HUES6 (cell line): Measurements from ENCODE around the gene LMTK2.

Experiments used
- H3K27ac ChIP-seq: 2 replicates; pipeline ENCODE4 v1.7.0; 2013; ENCODE audit warnings: low read depth, mild to moderate bottlenecking, low read length, inconsistent platforms
- H3K27me3 ChIP-seq: 2 replicates; pipeline ENCODE4 v1.6.1; 2013; ENCODE audit warnings: low read length; ENCODE audit not compliant: control insufficient read depth, insufficient read depth
- H3K36me3 ChIP-seq: 2 replicates; pipeline ENCODE4 v1.6.1; 2013; ENCODE audit warnings: low read length; ENCODE audit not compliant: control insufficient read depth, insufficient read depth
- H3K4me1 ChIP-seq: 2 replicates; pipeline ENCODE4 v1.6.1; 2013; ENCODE audit warnings: low read length; ENCODE audit not compliant: control insufficient read depth, insufficient read depth
- H3K4me3 ChIP-seq: 2 replicates; pipeline ENCODE4 v1.5.1; 2013; ENCODE audit warnings: low read depth, low read length
- H3K9ac ChIP-seq: one replicate; pipeline ENCODE4 v1.6.1; 2013; ENCODE audit warnings: mild to moderate bottlenecking, low read length
- H3K9me3 ChIP-seq: 2 replicates; pipeline ENCODE4 v1.6.1; 2013; ENCODE audit warnings: low read depth, low read length; ENCODE audit not compliant: control insufficient read depth, insufficient read depth

LMTK2 gene

GRCh38 chr7:98079891-98080648, 26.6 kb upstream of the LMTK2 start:
- H3K36me3 ChIP-seq = no peaks in the 10 kb centered on the region
- no peak overlapping the region for H3K9ac ChIP-seq
- no peak overlapping the region for H3K27ac ChIP-seq
- peaks cover 5% of the 10 kb centered on the region; the same call in 1 of the 2 replicates for H3K4me1 ChIP-seq
- H3K4me3 ChIP-seq = no peak overlapping the region
- no peaks in the 10 kb centered on the region for H3K27me3 ChIP-seq
- H3K9me3 ChIP-seq = 0 out of 2 replicates have a peak, but pooled peaks cover 3% of the 10 kb centered on the region

GRCh38 chr7:98081319-98081718, 25.3 kb upstream of the LMTK2 start:
- H3K4me3 ChIP-seq = no peak overlapping the region
- H3K9me3 ChIP-seq = no peaks in the 10 kb centered on the region
- H3K36me3 ChIP-seq = no peaks in the 10 kb centered on the region
- H3K27ac ChIP-seq = no peak overlapping the region
- H3K27me3 ChIP-seq = no peaks in the 10 kb centered on the region
- peaks cover 5% of the 10 kb centered on the region; the same call in 1 of the 2 replicates for H3K4me1 ChIP-seq
- H3K9ac ChIP-seq = no peak overlapping the region

GRCh38 chr7:98084631-98085030, 22.0 kb upstream of the LMTK2 start:
- Histone ChIP-seq H3K27me3 (no peaks in the 10 kb centered on the region), H3K27ac (no peak overlapping the region), H3K36me3 (no peaks in the 10 kb centered on the region), H3K9me3 (no peaks in the 10 kb centered on the region), H3K4me1 (peaks cover 5% of the 10 kb centered on the region; the same call in 1 of the 2 replicates), H3K4me3 (no peak overlapping the region), H3K9ac (no peak overlapping the region)

GRCh38 chr7:98085674-98086073, 21.0 kb upstream of the LMTK2 start:
- H3K9me3 ChIP-seq = no peaks in the 10 kb centered on the region
- no peak overlapping the region for H3K9ac ChIP-seq
- no peaks in the 10 kb centered on the region; the same call in 1 of the 2 replicates for H3K4me1 ChIP-seq
- no peaks in the 10 kb centered on the region for H3K27me3 ChIP-seq
- H3K27ac ChIP-seq = no peak overlapping the region
- H3K4me3 ChIP-seq = no peak overlapping the region
- H3K36me3 ChIP-seq = no peaks in the 10 kb centered on the region

GRCh38 chr7:98086281-98086718, 20.4 kb upstream of the LMTK2 start:
- H3K27me3 ChIP-seq = no peaks in the 10 kb centered on the region
- H3K27ac ChIP-seq = no peak overlapping the region
- no peaks in the 10 kb centered on the region for H3K36me3 ChIP-seq
- H3K9ac ChIP-seq = no peak overlapping the region
- H3K9me3 ChIP-seq = no peaks in the 10 kb centered on the region
- H3K4me3 ChIP-seq = no peak overlapping the region
- H3K4me1 ChIP-seq = no peaks in the 10 kb centered on the region; the same call in 1 of the 2 replicates

- no peak overlapping the region for H3K4me3 ChIP-seq
- no peak overlapping the region for H3K9ac ChIP-seq
- H3K27me3 ChIP-seq = no peaks in the 10 kb centered on the region
- H3K9me3 ChIP-seq = no peaks in the 10 kb centered on the region
- no peaks in the 10 kb centered on the region; the same call in 1 of the 2 replicates for H3K4me1 ChIP-seq
- no peak overlapping the region for H3K27ac ChIP-seq
- no peaks in the 10 kb centered on the region for H3K36me3 ChIP-seq
Measured at GRCh38 chr7:98088109-98088508, 18.6 kb upstream of the LMTK2 start.

- Histone ChIP-seq H3K4me1 (no peaks in the 10 kb centered on the region), H3K9ac (no peak overlapping the region), H3K9me3 (no peaks in the 10 kb centered on the region), H3K36me3 (no peaks in the 10 kb centered on the region), H3K27me3 (no peaks in the 10 kb centered on the region), H3K27ac (no peak overlapping the region), H3K4me3 (no peak overlapping the region)
Measured at GRCh38 chr7:98090116-98090515, 16.5 kb upstream of the LMTK2 start.

- H3K9ac ChIP-seq = no peak overlapping the region
Measured at GRCh38 chr7:98091061-98091460, 15.6 kb upstream of the LMTK2 start.

GRCh38 chr7:98091523-98091922, 15.1 kb upstream of the LMTK2 start:
- H3K9ac ChIP-seq = no peak overlapping the region
- H3K36me3 ChIP-seq = no peaks in the 10 kb centered on the region
- no peaks in the 10 kb centered on the region for H3K27me3 ChIP-seq
- no peak overlapping the region for H3K4me3 ChIP-seq
- no peaks in the 10 kb centered on the region for H3K4me1 ChIP-seq
- no peak overlapping the region for H3K27ac ChIP-seq
- H3K9me3 ChIP-seq = peaks cover 4% of the 10 kb centered on the region; the same call in 1 of the 2 replicates

More at GRCh38 chr7:98091061-98091460, 15.6 kb upstream of the LMTK2 start:
- Histone ChIP-seq H3K36me3 (no peaks in the 10 kb centered on the region), H3K4me1 (no peaks in the 10 kb centered on the region), H3K27ac (no peak overlapping the region), H3K27me3 (no peaks in the 10 kb centered on the region), H3K4me3 (no peak overlapping the region), H3K9me3 (no peaks in the 10 kb centered on the region)

GRCh38 chr7:98097042-98097645, 9.5 kb upstream of the LMTK2 start:
- Histone ChIP-seq H3K9ac (no peak overlapping the region), H3K27me3 (no peaks in the 10 kb centered on the region)

GRCh38 chr7:98100088-98100487, 6.6 kb upstream of the LMTK2 start:
- H3K27me3 ChIP-seq = no peaks in the 10 kb centered on the region
- H3K9me3 ChIP-seq = peaks cover 34% of the 10 kb centered on the region
- no peaks in the 10 kb centered on the region for H3K36me3 ChIP-seq
- H3K9ac ChIP-seq = no peak overlapping the region
- H3K27ac ChIP-seq = no peak overlapping the region
- no peak overlapping the region for H3K4me3 ChIP-seq
- no peaks in the 10 kb centered on the region for H3K4me1 ChIP-seq

More at GRCh38 chr7:98097042-98097645, 9.5 kb upstream of the LMTK2 start:
- peaks cover 30% of the 10 kb centered on the region for H3K9me3 ChIP-seq
- no peaks in the 10 kb centered on the region for H3K36me3 ChIP-seq
- H3K4me1 ChIP-seq = no peaks in the 10 kb centered on the region
- no peak overlapping the region for H3K27ac ChIP-seq
- H3K4me3 ChIP-seq = no peak overlapping the region
